Right ventricle myocardium superior (tissue), 1 donor: Measurements from ENCODE around the gene DDX3X. TPM values are rescaled to one million over a fixed set of nuclear protein-coding genes. Genes with fewer than 3 reads are reported as not detected.
A peak's percentile ranks its signal among the peaks of the same experiment; 100 is the strongest.

Experiments used
- ATAC-seq: fragments of 200-7000 bp; cut with Tn5 transposase; one replicate; pipeline ENCODE4 v1.9.1; 2020; ENCODE audit warnings: mild to moderate bottlenecking; ENCODE audit not compliant: poor library complexity
- DNase-seq: peaks from one replicate; pipeline ENCODE4 v3.0.0-alpha.2; 2020
- intact Hi-C: fragments of 100-400 bp; cut with DNase I; formaldehyde crosslinking; loops from one replicate; pipeline ENCODE4 v1.11.2; 2022
- total RNA-seq: library from RNA; stranded (reverse); fragmentation: NEBNext Ultra II Directional; extraction: Animal tissue kit (Norgen Biotek cat#: 25700); gene quantifications from one replicate; pipeline ENCODE4 v1.2.1, GENCODE V29; 2021
- donor health status: DM: no; HTN: yes; CAD: no; lungs with severe emphysema.

Gene DDX3X
- total RNA-seq, 1 donor from 2014 or later = 128 TPM

DNA sequence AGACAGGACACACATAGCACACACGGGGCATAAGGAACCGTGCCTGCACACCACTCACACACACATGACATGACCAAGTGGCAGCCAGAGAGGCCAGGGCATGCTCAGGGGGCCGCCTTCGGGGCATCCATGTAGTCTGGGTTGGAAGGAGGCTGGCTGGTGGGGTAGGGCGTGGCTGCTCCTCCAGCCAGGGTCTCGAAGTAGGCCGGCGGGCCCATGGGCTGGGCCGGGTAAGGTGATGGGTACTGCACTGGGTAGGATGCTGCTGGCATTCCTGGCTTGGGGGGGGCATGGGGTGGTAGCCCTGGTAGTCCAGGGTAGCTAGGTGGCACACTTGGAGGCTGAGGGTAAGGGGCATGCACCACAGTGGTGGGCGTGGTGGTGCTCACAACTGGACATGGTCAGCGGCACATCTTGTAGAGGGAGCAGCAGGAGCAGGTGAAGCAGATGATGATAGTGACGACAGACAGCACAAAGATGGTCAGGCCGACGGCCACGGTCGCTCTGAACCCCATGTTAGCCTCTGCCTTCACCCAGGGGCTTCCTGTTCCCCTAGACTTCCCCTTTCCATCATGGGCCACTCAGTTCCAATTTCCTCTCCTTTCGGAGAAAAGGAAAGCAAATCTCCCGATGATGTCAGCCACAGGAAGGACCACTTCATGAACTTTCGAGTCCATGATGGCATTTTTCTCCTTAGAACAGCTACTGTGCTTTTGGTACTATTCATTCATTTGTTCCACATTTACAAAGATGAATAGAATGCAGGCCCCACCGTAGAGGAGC, 10.9 kb upstream of the DDX3X start:
- ATAC-seq = no peak
- intact Hi-C loops = no loop called here
- DNase-seq = no peak

DNA sequence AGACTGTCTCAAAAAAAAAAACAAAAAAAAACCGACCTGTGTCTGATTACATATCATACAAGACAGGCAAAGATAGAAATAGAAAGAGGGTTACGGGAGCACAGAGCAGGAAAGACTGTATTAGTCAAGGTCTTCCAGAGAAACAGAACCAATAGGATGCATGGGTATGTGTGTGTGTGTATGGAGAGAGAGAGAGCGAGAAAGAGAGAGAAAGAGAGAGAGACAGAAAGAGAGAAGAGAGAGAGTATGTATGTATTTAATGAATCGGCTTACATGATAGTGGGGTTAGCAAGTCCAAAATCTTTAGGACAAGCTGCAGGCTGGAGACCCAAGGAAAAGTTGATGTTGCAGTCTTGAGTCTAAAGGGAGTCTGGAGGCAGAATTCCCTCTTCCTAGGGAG, 7.5 kb upstream of the DDX3X start:
- DNase-seq (no peak), ATAC-seq (no peak)
- intact Hi-C loops = no loop called here

DNA sequence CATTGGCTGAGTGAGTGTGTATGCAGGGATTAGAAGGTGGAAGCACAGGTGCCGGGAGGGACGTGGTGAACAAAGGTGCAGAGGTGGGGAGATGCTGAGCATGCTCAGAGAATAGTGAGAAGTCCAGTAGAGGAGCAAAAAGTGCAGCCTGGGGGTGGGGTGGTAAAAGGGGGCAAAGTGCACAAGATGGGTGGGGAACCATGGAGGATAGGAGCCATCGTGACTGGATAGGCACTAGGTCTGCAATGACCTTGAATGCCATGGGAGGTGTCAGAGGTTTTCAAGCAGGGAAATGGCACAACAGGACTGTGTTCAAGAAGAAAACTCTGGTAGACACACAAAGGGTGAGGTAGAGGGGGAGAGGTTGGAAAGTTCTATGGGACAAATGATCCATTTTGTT, 6.6 kb upstream of the DDX3X start:
- DNase-seq (no peak), ATAC-seq (no peak)
- intact Hi-C loops = no loop called here

DNA sequence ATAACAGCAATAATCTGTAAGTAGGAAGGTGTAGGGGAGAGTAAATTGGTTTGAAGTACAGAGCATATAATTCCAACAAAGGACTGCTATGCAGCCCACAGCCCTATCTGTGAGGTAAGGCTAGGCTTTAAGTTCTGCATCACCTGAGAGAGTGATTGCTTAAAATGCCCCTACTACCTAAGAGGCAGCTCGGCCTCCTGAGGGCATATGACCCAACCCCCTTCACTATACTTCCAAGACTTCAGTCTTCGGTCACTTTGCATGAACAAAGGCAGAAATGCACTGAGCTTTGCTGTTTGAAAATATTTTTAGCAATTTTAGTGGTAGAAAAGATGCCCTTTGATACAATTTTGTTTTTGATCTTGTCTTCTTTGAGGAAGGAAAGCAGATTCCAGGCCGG, 4.9 kb upstream of the DDX3X start:
- intact Hi-C loops = no loop called here
- ATAC-seq (no peak), DNase-seq (no peak)

DNA sequence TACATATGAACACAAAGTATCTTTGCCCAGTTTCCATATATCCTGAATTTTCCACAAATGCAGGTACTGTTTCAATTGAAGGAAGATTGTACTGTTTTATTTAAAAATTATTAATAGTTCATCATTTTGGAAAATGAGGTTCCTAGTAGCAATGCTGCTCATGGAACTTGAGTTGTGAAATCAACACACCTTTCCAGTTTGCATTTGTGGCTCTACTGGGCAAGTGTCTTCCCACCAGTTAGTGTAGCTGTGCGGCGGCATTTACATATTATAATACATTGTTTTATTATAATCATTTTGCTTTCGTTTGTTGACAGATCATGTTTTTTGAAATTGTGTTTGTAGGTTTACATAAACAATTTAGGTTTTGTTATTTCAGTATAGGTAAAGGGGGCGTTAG, 2.0 kb upstream of the DDX3X start:
- ATAC-seq (no peak), DNase-seq (no peak)
- intact Hi-C loops = no loop called here

DNA sequence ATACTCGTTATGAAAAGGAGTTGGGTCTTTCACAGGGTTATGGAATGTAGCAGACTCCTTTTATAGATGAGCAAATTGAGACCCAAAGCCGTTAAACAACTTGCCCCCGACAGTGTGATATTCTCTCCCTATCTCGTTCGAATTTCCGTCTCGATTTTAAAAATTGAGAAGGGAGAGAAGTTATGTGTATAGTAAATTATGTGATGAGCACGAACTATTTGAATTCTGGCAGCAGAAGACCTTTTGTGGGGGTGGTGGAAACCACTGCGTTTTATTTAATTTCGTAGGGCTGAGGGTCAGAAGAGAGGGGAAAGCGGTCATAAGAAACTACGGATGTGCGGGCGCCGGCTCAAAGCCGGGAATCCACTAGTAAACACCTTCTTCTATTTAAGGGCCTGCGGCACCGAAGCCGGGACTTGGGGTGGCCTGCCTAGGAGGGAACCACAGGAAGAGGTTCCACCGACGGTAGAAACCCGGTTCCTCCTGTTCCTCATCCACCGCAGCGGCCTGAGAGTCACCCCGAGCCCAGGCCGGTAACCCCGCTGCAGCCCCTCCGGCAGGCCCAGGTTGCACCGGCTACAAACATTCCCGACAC, 1.5 kb upstream of the DDX3X start:
- intact Hi-C loops = no loop called here
- DNase-seq (peak; percentile 50), ATAC-seq (no peak)

DNA sequence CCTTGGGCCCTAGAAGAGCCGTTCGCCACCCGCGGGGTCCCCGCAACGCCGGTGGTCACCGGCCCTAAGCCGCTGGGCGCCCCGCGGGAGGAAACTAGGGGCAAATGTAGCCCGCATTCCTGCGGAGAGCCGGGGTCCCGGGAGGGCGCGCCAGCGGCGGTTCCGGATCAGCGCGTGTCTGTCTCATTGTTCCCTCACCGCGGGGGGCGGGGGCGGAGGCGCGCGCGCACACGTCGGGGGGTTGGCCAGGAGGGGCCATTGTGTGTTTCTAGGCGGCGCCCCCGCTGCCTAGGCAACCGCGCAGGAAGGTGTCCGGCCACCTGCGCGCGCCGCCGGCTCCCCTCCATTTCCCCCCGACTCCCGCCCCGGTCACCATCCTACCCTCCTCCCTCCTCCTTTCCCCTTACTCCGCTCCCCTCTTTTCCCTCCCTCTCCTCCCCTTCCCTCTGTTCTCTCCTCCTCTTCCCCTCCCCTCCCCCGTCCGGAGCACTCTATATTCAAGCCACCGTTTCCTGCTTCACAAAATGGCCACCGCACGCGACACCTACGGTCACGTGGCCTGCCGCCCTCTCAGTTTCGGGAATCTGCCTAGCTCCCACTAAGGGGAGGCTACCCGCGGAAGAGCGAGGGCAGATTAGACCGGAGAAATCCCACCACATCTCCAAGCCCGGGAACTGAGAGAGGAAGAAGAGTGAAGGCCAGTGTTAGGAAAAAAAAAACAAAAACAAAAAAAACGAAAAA, 789 bp upstream of the DDX3X start:
- intact Hi-C loops = no loop called here
- peak; percentile 89 for DNase-seq
- ATAC-seq = peak; percentile 78

DNA sequence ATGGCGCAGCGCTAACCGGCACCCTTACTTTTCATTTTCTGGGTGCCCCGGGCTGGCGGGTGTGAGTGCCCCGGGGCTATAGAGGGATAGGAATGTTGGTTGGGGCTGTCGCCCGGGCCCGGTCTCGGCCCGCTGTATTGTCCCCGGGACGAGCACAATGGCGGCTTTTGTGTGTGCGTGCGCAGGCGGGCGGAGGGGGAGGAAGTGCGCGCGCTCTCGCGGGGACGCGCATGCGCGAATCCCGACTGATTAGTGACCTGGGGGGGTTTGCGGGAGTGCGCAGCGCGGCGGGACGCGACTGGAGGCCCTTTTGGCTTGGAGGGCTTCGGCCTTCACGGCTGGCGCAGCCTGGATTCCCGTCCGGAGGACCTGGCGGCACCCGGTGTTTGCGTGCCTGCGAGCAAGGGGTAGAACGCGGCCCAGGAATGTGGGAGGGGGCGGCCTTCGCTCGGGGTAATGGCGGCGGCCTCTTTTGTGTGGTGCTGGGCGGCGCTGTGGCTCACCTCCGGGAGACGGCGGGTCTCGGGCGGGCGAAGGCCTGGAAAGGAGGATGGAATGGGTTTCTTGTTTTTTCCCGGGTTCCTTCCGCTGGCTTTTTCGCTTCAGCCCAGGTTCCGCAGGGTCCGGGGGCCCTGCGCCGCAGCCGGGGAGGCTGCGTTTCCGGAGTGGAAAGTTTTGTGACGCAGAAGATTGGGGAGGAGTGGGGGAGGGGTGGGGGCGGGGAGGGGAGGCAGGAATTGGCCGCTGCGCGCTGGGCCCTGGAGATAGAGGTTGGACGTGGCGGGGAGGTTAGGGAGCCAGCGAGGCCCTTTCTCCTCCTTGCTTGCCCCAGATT, 618 bp downstream of the DDX3X start:
- ATAC-seq (peak; percentile 70), DNase-seq (peak; percentile 90)
- intact Hi-C loops = no loop called here

DNA sequence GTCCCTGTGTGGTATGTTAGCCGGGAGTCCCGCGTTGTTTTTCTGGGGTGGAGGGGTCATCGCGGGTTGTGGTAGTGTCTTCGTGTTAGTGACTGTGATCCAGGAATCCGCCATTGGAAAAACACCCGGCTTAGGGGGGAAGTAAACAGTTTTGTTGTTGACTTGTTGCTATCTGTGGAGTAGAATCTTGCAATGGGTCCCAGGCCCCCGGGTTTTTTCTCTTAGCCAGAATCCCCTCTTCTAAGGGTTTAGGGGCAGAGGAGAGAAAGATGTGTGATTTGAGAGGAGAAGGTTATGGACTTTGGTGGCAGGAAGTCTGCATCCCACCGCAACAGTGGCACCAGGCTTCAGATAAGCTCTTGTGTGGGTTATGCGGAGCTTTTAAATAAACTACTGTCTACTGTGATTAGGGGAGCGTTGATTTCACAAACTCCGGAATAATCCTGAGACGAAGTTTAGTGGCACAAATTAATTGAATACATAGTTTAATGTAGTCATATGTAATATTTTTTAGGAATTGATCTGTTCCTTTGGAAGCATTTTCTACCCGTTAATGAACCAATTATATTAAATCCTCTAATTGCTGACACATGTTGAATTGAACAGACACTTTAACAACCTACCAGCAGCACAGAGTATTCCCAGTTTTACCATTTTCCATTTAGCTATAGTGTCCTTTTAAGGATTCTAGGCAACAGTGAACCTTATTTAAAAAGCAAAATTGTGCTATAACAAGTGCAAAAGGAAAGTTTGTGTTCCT, 1.4 kb downstream of the DDX3X start:
- ATAC-seq (no peak), DNase-seq (no peak)
- intact Hi-C loops = no loop called here

DNA sequence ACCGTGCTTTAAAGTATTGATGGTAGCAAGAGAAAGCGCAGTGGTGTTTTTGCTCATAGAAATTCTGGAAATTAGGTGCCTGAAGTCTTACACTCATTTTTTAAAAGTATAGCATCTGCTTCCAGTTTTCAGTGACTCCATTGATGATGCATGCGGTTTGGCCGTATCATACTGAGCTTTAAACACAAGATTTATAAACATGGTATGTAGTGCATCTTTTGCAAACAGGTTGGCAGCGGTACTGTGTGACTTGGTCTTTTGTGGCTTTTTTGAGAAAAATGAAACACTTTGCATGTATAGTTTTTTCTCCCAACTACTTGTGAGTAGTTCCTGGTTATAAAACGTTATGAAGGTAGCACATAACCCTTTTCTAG, 2.0 kb downstream of the DDX3X start:
- DNase-seq (no peak), ATAC-seq (no peak)
- intact Hi-C loops = no loop called here

DNA sequence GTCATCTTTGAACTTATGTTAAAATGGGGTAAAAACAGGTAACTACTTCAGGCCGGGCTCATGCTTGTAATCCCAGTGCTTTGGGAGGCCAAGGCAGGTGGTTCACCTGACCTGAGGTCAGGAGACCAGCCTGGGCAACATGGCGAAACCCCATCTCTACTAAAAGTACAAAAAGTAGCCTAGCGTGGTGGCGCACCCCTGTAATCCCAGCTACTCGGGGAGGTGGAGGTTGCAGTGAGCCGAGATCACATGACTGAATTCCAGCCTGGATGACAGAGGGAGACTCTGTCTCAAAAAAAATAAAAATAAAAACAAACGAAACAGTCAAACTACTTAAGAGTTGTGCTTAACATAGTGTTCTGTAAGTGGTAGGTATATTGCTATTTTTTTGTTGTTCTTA, 2.5 kb downstream of the DDX3X start:
- ATAC-seq (no peak), DNase-seq (no peak)
- intact Hi-C loops = no loop called here

DNA sequence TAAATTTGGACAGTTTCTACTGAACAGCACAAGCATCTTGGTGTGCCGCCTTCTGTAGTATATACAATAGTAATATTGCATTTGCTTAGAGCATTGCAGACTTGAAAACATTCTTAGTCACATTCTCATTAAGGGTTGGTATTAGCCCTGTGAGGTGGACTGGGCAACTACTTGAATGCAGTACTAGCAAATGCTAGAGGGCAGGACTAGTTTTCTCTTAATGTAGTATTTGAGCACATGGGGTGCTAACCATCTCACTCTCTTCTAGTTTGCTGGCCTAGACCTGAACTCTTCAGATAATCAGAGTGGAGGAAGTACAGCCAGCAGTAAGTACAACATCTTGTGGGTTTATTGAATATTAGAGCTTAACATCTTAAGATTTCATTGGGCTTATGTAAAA, 3.2 kb downstream of the DDX3X start:
- intact Hi-C loops = no loop called here
- DNase-seq = no peak
- ATAC-seq = no peak

DNA sequence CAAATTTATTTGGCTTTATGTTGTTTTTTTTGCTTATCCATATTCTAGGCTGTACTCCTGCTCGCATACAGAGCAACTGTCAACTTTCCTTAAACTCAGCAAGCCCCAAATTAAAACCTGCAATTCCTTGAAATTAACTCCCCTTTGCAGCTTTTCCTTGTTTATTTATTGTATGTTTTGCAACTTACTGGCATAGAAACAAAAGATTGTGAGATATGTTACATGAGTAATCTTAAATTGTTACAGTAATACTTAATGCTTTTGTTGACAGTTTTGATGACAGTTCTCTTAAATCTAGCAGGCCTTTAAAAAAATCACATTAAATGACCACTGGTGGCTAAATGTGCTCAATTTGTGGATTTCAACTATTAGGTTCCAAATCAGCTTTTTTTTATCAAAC, 4.5 kb downstream of the DDX3X start:
- DNase-seq (no peak), ATAC-seq (no peak)
- intact Hi-C loops = no loop called here

DNA sequence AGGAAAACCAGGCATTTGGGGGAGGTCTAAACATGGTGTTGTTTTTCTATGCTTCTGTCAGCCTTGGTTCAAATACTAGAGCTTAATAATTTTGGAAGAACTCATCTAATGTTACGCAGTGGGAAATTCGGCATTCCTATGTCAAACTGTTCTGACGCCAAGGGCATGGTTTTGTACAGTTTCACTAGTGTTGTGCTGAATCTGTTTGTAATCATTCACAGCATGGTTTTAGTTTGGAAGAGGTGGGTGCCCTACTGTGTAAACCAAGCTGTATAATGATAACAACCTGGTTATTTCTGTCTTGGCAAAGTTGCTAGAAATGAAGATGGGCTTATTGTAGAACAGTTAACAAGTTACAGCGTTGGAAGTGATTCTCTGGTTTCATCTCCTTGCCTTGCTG, 5.2 kb downstream of the DDX3X start:
- no peak for DNase-seq
- no peak for ATAC-seq
- intact Hi-C loops = no loop called here

DNA sequence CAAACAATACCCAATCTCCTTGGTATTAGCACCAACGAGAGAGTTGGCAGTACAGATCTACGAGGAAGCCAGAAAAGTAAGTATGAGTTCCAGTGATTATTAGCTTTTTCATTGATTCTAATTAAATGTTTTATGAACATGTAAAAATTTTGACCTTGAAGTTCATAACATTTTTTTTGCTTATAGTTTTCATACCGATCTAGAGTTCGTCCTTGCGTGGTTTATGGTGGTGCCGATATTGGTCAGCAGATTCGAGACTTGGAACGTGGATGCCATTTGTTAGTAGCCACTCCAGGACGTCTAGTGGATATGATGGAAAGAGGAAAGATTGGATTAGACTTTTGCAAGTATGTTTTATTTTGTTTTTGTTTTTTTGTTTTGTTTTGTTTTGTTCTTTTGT, 10.1 kb downstream of the DDX3X start:
- DNase-seq (no peak), ATAC-seq (no peak)
- intact Hi-C loops = no loop called here

DNA sequence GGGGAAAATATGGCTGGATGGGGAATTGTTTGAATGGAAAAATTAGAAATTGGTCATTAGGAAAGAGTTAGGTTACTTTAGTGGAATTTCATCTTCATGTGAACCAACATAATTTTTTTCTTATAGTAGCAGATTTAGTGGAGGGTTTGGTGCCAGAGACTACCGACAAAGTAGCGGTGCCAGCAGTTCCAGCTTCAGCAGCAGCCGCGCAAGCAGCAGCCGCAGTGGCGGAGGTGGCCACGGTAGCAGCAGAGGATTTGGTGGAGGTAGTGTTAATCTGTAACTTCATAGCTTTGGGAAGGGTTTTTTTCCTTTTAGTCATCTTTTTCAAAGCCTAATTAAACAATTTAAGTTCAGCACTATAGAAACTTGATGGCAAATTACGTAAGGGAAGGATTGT, 13.2 kb downstream of the DDX3X start:
- ATAC-seq (no peak), DNase-seq (no peak)
- intact Hi-C loops = no loop called here

DNA sequence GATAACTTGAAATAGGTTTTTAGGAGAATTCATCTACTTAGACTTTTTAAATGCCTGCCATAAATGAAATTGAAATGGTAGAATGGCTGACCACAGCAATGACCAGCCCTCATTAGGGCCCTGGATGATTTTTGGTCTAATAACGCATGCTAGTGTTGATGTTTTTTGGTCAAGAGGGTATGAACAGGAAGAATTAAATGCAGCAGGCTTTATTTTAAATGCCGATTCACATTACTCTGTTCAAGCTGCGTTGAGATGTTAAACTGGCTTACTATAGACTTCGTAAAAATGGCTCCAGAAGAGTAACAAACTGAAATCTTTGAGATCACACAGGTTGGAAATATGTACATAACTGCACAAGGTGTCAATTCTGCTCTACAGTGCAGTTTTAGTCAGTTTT, 14.6 kb downstream of the DDX3X start:
- intact Hi-C loops = no loop called here
- DNase-seq (no peak), ATAC-seq (no peak)

DNA sequence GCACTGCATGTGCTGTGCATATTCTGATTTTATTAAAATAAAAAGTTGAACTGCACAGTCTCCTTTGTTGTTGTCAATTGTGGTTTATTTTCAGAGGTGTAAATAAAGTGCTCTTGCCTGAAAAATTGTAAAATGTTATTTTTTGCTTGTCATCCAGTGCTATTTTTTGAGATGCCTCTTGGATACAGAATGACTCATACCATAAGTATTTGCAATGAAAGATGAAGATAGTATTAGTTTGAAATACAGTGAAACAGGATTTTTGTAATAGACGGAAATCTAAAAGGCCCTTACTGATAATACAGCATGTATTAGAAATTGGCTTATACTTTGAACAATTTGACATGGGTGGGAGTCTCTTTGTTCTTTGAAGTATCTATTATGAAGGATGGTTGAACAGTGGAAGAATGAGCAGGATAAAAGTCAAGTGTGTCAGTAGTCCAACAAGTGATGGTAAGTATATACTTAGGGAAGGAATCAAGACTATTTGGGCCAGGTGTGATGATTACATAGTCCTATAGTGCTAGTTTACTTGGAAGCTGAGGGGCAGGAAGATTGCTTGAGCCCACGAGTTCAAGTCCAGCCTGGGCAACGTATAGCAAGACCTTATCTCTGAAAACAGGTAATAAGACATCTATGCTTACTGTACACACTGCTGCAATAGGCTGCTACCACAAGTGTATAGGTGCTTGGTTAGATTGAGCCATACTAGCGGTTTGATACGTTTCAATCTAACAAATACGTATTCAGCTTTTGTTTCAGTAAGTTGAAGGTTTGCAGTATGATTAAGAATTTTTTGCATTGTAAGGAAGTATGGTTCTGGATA, 16.4 kb downstream of the DDX3X start:
- intact Hi-C loops = no loop called here
- peak; percentile 19 for ATAC-seq
- no peak for DNase-seq
